Neural cell (in vitro differentiated cells): ENCODE data around the gene LZTS2.

Experiments
- CTCF ChIP-seq: fragments of 450-650 bp; IDR thresholded peaks from 2 replicates; pipeline ENCODE4 v1.5.1; 2014; ENCODE audit warnings: antibody characterized with exemption, mild to moderate bottlenecking, moderate library complexity; ENCODE audit not compliant: poor library complexity, severe bottlenecking
- REST ChIP-seq: IDR thresholded peaks from 2 replicates; pipeline ENCODE4 v1.6.1; 2012; ENCODE audit warnings: borderline replicate concordance

DNA sequence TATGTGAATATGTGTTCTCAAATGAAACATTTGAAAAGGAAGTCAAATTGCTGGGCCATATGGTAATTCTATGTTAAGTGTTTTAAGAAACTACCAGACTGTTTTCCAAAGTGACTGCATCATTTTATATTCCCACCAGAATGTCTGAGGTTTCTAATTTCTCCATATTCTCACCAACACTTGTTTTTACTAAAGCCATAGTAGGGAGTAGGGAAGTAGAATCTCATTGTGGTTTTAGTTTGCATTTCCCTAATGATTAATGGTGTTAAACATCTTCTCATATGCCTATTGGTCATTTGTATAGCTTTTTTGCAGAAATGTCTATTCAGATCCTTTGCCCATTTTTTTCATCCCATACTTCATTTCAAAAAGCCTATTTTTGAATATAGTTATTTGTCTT, 39.4 kb upstream of the LZTS2 start:
- no peak for TF ChIP-seq CTCF
- TF ChIP-seq REST: no peak
